ENCODE data around the gene SMPDL3A. TPM values are rescaled to one million over a fixed set of nuclear protein-coding genes. Genes with fewer than 3 reads are reported as not detected.
A peak's percentile ranks its signal among the peaks of the same experiment; 100 is the strongest.

SMPDL3A gene
- total RNA-seq, 2 experiments from 2014 or later, result 0.30 TPM; not detected in 1

GRCh38 chr6:122808121-122808885 is 19.2 kb downstream of the SMPDL3A start:
- no peaks in the 10 kb centered on the region for H3K9me3 Mint-ChIP-seq
- H3K4me3 Mint-ChIP-seq, result no peak overlapping the region
- no peaks in the 10 kb centered on the region for H3K27me3 Mint-ChIP-seq
- H3K36me3 Mint-ChIP-seq, result no peaks in the 10 kb centered on the region
- DNase-seq, result no peak
- no peak overlapping the region for H3K27ac Mint-ChIP-seq
- no peaks in the 10 kb centered on the region for H3K4me1 Mint-ChIP-seq

DNA sequence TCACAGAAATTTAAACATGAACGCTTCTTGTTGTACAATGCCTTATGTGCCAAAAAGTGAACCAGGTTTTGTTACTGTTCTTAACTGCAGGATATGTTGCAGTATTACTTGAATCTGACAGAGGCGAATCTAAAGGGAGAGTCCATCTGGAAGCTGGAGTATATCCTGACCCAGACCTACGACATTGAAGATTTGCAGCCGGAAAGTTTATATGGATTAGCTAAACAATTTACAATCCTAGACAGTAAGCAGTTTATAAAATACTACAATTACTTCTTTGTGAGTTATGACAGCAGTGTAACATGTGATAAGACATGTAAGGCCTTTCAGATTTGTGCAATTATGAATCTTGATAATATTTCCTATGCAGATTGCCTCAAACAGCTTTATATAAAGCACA is 19.9 kb downstream of the SMPDL3A start:
- DNase-seq, result no peak
- Mint-ChIP-seq H3K36me3 (no peaks in the 10 kb centered on the region), H3K9me3 (no peaks in the 10 kb centered on the region), H3K27ac (no peak overlapping the region), H3K4me3 (no peak overlapping the region), H3K4me1 (no peaks in the 10 kb centered on the region), H3K27me3 (no peaks in the 10 kb centered on the region)

- no peaks in the 10 kb centered on the region for H3K36me3 Mint-ChIP-seq
These were observed 20.6 kb downstream of the SMPDL3A start for GRCh38 chr6:122809691-122810090.

GRCh38 chr6:122810189-122810588 is 21.1 kb downstream of the SMPDL3A start:
- no peaks in the 10 kb centered on the region for H3K9me3 Mint-ChIP-seq
- H3K27me3 Mint-ChIP-seq, result peaks cover 5% of the 10 kb centered on the region

More at GRCh38 chr6:122809691-122810090, 20.6 kb downstream of the SMPDL3A start:
- no peaks in the 10 kb centered on the region for H3K9me3 Mint-ChIP-seq
- no peak overlapping the region for H3K4me3 Mint-ChIP-seq
- H3K4me1 Mint-ChIP-seq, result no peaks in the 10 kb centered on the region
- no peak for DNase-seq
- H3K27ac Mint-ChIP-seq, result no peak overlapping the region
- peaks cover 3% of the 10 kb centered on the region for H3K27me3 Mint-ChIP-seq

GRCh38 chr6:122817358-122817757 is 28.3 kb downstream of the SMPDL3A start:
- Mint-ChIP-seq H3K27me3 (peaks cover 10% of the 10 kb centered on the region), H3K4me1 (no peaks in the 10 kb centered on the region), H3K27ac (no peak overlapping the region), H3K36me3 (no peaks in the 10 kb centered on the region), H3K4me3 (no peak overlapping the region), H3K9me3 (no peaks in the 10 kb centered on the region)
- no peak for DNase-seq

More at GRCh38 chr6:122810189-122810588, 21.1 kb downstream of the SMPDL3A start:
- no peak overlapping the region for H3K4me3 Mint-ChIP-seq
- H3K4me1 Mint-ChIP-seq, result no peaks in the 10 kb centered on the region
- no peaks in the 10 kb centered on the region for H3K36me3 Mint-ChIP-seq
- DNase-seq, result no peak
- no peak overlapping the region for H3K27ac Mint-ChIP-seq

DNA sequence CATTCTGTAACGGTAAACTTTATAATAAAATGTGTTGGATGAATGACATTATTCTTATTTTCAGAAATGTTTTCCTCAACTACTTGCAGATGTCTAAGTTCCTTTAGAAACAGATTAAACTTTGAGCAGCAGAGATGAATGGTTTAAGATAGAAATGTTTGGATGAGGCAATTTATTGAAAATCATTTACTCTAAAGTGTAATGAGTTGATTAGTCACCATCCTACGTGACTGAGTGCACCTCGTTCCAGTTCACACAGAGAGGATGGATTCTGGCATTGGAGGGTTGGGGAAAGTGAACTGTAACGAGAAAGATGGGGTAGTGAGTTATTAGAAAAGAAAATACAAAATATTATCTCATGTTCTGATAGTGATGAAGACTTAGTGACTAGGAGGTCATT is 28.7 kb downstream of the SMPDL3A start:
- H3K4me3 Mint-ChIP-seq, result no peak overlapping the region
- H3K9me3 Mint-ChIP-seq, result no peaks in the 10 kb centered on the region
- H3K27me3 Mint-ChIP-seq, result peaks cover 10% of the 10 kb centered on the region
- no peak overlapping the region for H3K27ac Mint-ChIP-seq
- no peak for DNase-seq
- H3K4me1 Mint-ChIP-seq, result no peaks in the 10 kb centered on the region
- no peaks in the 10 kb centered on the region for H3K36me3 Mint-ChIP-seq

- Mint-ChIP-seq H3K4me3 (no peak overlapping the region), H3K27ac (no peak overlapping the region), H3K36me3 (no peaks in the 10 kb centered on the region), H3K27me3 (peaks cover 10% of the 10 kb centered on the region), H3K4me1 (no peaks in the 10 kb centered on the region), H3K9me3 (no peaks in the 10 kb centered on the region)
- DNase-seq, result no peak
These were observed 29.8 kb downstream of the SMPDL3A start for GRCh38 chr6:122818866-122819265.

- Mint-ChIP-seq H3K4me1 (no peaks in the 10 kb centered on the region), H3K27ac (no peak overlapping the region), H3K36me3 (no peaks in the 10 kb centered on the region), H3K9me3 (no peaks in the 10 kb centered on the region), H3K27me3 (peaks cover 5% of the 10 kb centered on the region), H3K4me3 (no peak overlapping the region)
- no peak for DNase-seq
These were observed 32.0 kb downstream of the SMPDL3A start for GRCh38 chr6:122821095-122821494.

DNA sequence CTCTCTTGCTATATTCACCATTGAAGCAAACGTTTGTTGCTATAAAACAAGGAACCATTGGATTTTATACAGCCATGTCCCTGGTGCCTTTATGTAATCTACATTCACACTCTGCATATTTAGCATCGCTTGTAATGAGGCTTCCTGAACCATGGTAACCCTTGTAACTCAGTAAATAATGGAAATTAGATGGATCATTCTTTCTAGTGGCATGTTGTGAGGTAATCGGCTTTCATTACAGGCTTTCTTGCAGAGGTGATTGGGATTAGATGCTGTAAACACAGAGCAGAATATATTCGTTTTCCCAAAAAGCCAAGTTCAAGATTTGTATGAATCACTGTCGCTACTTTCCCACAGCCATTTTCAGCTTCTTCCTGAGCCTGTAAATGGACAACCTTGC is 36.1 kb downstream of the SMPDL3A start:
- no peaks in the 10 kb centered on the region for H3K36me3 Mint-ChIP-seq
- H3K27ac Mint-ChIP-seq, result no peak overlapping the region
- DNase-seq, result no peak
- no peaks in the 10 kb centered on the region for H3K9me3 Mint-ChIP-seq
- H3K4me3 Mint-ChIP-seq, result no peak overlapping the region
- peaks cover 4% of the 10 kb centered on the region for H3K27me3 Mint-ChIP-seq
- H3K4me1 Mint-ChIP-seq, result no peaks in the 10 kb centered on the region

- no peaks in the 10 kb centered on the region for H3K36me3 Mint-ChIP-seq
- DNase-seq, result no peak
- no peak overlapping the region for H3K27ac Mint-ChIP-seq
- H3K4me3 Mint-ChIP-seq, result no peak overlapping the region
- peaks cover 12% of the 10 kb centered on the region for H3K27me3 Mint-ChIP-seq
- no peaks in the 10 kb centered on the region for H3K9me3 Mint-ChIP-seq
- no peaks in the 10 kb centered on the region for H3K4me1 Mint-ChIP-seq
These were observed 40.4 kb downstream of the SMPDL3A start for GRCh38 chr6:122829456-122829855.

GRCh38 chr6:122831511-122831910 is 42.5 kb downstream of the SMPDL3A start:
- no peak overlapping the region for H3K4me3 Mint-ChIP-seq
- no peak overlapping the region for H3K27ac Mint-ChIP-seq
- H3K4me1 Mint-ChIP-seq, result no peaks in the 10 kb centered on the region
- no peak for DNase-seq
- no peaks in the 10 kb centered on the region for H3K36me3 Mint-ChIP-seq
- no peaks in the 10 kb centered on the region for H3K9me3 Mint-ChIP-seq
- peaks cover 12% of the 10 kb centered on the region for H3K27me3 Mint-ChIP-seq

DNA sequence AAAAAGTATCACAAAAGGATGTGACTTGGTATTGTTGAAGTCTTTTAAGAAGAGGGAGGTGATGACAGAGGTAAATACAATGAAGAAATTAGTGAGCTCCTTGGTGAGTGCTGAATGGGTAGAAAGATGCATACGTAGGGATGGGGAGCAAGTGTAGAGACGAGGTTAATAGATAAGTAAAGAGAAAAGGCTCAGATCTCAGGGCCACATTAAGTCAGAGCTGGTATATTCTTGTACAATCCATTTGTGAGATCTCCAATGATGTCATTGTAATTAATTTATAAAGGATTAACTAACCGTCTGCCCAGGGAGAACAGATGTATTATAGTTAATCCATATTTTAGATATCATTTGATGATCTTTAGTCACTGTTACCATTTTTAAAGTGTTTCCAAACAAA is 43.4 kb downstream of the SMPDL3A start:
- Mint-ChIP-seq H3K4me3 (no peak overlapping the region), H3K4me1 (no peaks in the 10 kb centered on the region), H3K27me3 (peaks cover 12% of the 10 kb centered on the region), H3K27ac (no peak overlapping the region), H3K9me3 (no peaks in the 10 kb centered on the region), H3K36me3 (no peaks in the 10 kb centered on the region)
- no peak for DNase-seq

GRCh38 chr6:122833021-122833491 is 44.0 kb downstream of the SMPDL3A start:
- DNase-seq, result no peak
- Mint-ChIP-seq H3K27ac (no peak overlapping the region), H3K27me3 (peaks cover 12% of the 10 kb centered on the region), H3K4me3 (no peak overlapping the region), H3K9me3 (no peaks in the 10 kb centered on the region), H3K4me1 (no peaks in the 10 kb centered on the region), H3K36me3 (no peaks in the 10 kb centered on the region)

DNA sequence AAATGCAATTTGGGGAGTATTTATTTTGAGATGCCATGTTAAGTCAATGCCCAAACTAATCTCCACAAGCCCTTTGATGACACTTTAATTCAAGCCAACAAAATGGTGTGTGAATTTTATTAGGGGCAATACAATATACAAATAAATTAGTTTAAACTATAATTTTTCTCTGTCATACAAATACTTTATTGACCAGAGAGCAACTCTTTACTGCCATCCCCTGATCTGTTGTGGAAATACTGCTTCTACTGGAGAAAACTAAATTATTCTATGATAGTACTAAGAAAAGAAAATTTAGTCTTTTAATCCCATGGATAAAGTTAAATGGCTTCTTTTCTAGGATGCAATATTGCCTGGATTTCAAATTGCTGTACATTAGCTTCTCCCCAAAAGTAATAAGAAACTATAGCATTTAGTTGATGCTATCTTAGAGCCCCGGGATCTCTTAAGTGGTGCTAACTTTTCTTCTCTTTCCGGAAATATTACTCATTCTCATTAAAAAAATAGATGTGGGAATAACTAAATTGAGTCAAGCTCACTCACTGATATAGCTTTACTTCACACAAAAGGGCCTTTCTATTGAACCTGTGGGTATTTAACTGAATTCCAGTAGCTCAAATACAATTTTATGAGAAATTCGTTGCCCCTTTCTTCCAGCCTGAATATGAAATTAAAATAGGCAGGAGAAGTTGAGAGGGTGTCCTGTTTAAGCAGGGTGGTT is 49.2 kb downstream of the SMPDL3A start:
- Mint-ChIP-seq H3K4me3 (no peak overlapping the region), H3K9me3 (no peaks in the 10 kb centered on the region), H3K27ac (no peak overlapping the region), H3K4me1 (no peaks in the 10 kb centered on the region), H3K36me3 (no peaks in the 10 kb centered on the region), H3K27me3 (peaks cover 9% of the 10 kb centered on the region)
- no peak for DNase-seq

GRCh38 chr6:122839472-122839871 is 50.4 kb downstream of the SMPDL3A start:
- Mint-ChIP-seq H3K36me3 (no peaks in the 10 kb centered on the region), H3K9me3 (no peaks in the 10 kb centered on the region), H3K27ac (no peak overlapping the region), H3K27me3 (peaks cover 7% of the 10 kb centered on the region), H3K4me3 (no peak overlapping the region), H3K4me1 (no peaks in the 10 kb centered on the region)
- DNase-seq, result peak; percentile 34

DNA sequence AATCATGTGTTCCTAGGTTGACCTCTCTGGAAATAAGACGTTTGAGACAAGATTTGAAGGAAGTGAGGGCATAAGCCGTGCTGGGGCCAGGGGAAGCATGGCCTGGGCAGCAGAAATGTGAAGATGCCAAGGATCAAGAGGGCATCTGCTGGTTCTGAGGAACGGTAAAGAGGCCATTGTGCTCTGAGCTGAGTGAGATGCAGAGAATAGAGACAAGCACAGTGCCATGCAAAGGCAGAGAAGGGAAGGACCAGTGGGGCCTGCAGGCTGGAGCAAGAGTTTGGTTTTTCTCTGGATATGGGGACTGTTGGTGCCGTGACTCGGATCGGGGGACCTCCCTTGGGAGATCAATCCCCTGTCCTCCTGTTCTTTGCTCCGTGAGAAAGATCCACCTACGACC is 50.8 kb downstream of the SMPDL3A start:
- Mint-ChIP-seq H3K27ac (no peak overlapping the region), H3K27me3 (peaks cover 7% of the 10 kb centered on the region), H3K4me3 (no peak overlapping the region), H3K36me3 (no peaks in the 10 kb centered on the region), H3K9me3 (no peaks in the 10 kb centered on the region), H3K4me1 (no peaks in the 10 kb centered on the region)
- no peak for DNase-seq

Data from activated naive CD8-positive, alpha-beta T cell treated with anti-CD3 and anti-CD28 coated beads for 36 hours (primary cell).